CD8-positive, alpha-beta memory T cell (primary cell): Measurements from ENCODE around the gene UNC45B. TPM values are rescaled to one million over a fixed set of nuclear protein-coding genes. Genes with fewer than 3 reads are reported as not detected.
"Not testable (repeated sequence)": the region's sequence is repeated elsewhere in the genome, so short reads cannot be mapped to it uniquely, and the experiment has no call there.

Experiments
- CTCF ChIA-PET: fragments of 350-600 bp; sonication (Branson Sonifier 250); formaldehyde crosslinking; loops from one replicate; lab custom pipeline; 2021; ENCODE audit warnings: antibody characterized with exemption; lab: Charles Lee
- POLR2A ChIA-PET: fragments of 350-600 bp; sonication (Branson Sonifier 250); formaldehyde crosslinking; loops from one replicate; lab custom pipeline; 2021; ENCODE audit warnings: antibody characterized with exemption; lab: Charles Lee
- DNase-seq, 5 donors: peaks; one replicate each; pipeline versions ENCODE4 v3.0.0 to v3.0.0-alpha.2; 2020 to 2022; ENCODE audit warnings: mixed read lengths in 1 of 5
- H3K27ac ChIP-seq: one replicate; pipeline ENCODE4 v1.7.0; 2013; ENCODE audit warnings: low read depth, mild to moderate bottlenecking, low read length, moderate library complexity
- H3K27me3 ChIP-seq: 2 replicates; pipeline ENCODE4 v1.7.0; 2013; ENCODE audit warnings: low read length, mild to moderate bottlenecking; ENCODE audit not compliant: insufficient read depth, poor library complexity, severe bottlenecking
- H3K36me3 ChIP-seq: 2 replicates; pipeline ENCODE4 v1.7.0; 2013; ENCODE audit warnings: mild to moderate bottlenecking, low read length, moderate library complexity; ENCODE audit not compliant: insufficient read depth
- H3K4me1 ChIP-seq: 2 replicates; pipeline ENCODE4 v1.7.0; 2013; ENCODE audit warnings: mild to moderate bottlenecking, low read length, moderate library complexity; ENCODE audit not compliant: insufficient read depth
- H3K4me3 ChIP-seq: 2 replicates; pipeline ENCODE4 v1.7.0; 2013; ENCODE audit warnings: mild to moderate bottlenecking, low read length
- H3K9me3 ChIP-seq: 2 replicates; pipeline ENCODE4 v1.7.0; 2013; ENCODE audit warnings: mild to moderate bottlenecking, low read length
- H3K27ac Mint-ChIP-seq, 8 donors: one replicate each; pipeline ENCODE4 v1.8.0; 2020 to 2021; ENCODE audit warnings: mixed read lengths in 8 of 8, mild to moderate bottlenecking in 6 of 8, inconsistent platforms in 3 of 8, moderate library complexity in 3 of 8
- H3K27me3 Mint-ChIP-seq, 2 donors: one replicate each; pipeline ENCODE4 v1.8.0; 2020 to 2021; ENCODE audit warnings: mixed read lengths in 2 of 2, mild to moderate bottlenecking in 1 of 2, moderate library complexity in 1 of 2
- H3K36me3 Mint-ChIP-seq, 3 donors: one replicate each; pipeline ENCODE4 v1.8.0; 2020 to 2021; ENCODE audit warnings: mixed read lengths in 3 of 3, inconsistent platforms in 1 of 3, mild to moderate bottlenecking in 1 of 3
- H3K4me1 Mint-ChIP-seq, 3 donors: one replicate each; pipeline ENCODE4 v1.8.0; 2020 to 2021; ENCODE audit warnings: mixed read lengths in 3 of 3, inconsistent platforms in 1 of 3, mild to moderate bottlenecking in 1 of 3
- H3K4me3 Mint-ChIP-seq, 7 donors: one replicate each; pipeline ENCODE4 v1.8.0; 2020 to 2021; ENCODE audit warnings: mixed read lengths in 7 of 7, mild to moderate bottlenecking in 6 of 7, moderate library complexity in 4 of 7, inconsistent platforms in 2 of 7
- H3K9me3 Mint-ChIP-seq, 5 donors: one replicate each; pipeline ENCODE4 v1.8.0; 2020 to 2022; ENCODE audit warnings: mixed read lengths in 5 of 5, mild to moderate bottlenecking in 3 of 5, moderate library complexity in 2 of 5, inconsistent platforms in 1 of 5
- polyA plus RNA-seq: library from polyadenylated mRNA; unstranded; fragments of 300-500 nt; fragmentation: Illumina TruSeq; gene quantifications from one replicate; pipeline ENCODE4 v1.2.3, GENCODE V29; 2021
- total RNA-seq, 2 experiments: library from RNA; stranded (reverse); gene quantifications; one replicate each; pipeline ENCODE4 v1.2.3, GENCODE V29; 2021

UNC45B gene
- total and polyA plus RNA-seq, 3 experiments from 2014 or later, result 0.43 TPM; not detected in 2

DNA sequence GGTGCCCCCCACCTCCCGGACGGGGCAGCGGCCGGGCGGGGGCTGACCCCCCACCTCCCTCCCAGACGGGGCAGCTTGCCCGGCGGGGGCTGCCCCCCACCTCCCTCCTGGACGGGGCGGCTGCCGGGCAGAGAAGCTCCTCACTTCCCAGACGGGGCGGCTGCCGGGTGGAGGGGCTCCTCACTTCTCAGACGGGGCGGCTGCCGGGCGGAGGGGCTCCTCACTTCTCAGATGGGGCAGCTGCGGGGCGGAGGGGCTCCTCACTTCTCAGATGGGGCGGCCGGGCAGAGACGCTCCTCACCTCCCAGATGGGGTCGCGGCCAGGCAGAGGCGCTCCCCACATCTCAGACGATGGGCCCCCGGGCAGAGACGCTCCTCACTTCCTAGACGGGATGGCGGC is 47.4 kb downstream of the UNC45B start:
- H3K27ac Mint-ChIP-seq, H3K27me3 Mint-ChIP-seq, H3K27me3 ChIP-seq, DNase-seq, H3K36me3 Mint-ChIP-seq, H3K4me3 ChIP-seq, H3K36me3 ChIP-seq, H3K27ac ChIP-seq, H3K9me3 ChIP-seq, H3K4me1 ChIP-seq, H3K4me3 Mint-ChIP-seq, POLR2A ChIA-PET: not testable (repeated sequence)
- Mint-ChIP-seq H3K9me3 (peaks cover 3 to 14% (median 10%) of the 10 kb centered on the region in 5 donors), H3K4me1 (peaks cover 10 to 25% (median 14%) of the 10 kb centered on the region in 3 donors)
- CTCF ChIA-PET, result interaction anchor here (1.7 kb wide), 1 partner anchor 11 kb away, joined by 3 read pairs; no protein-coding TSS in a partner anchor

- peaks cover 0 to 29% (median 2%) of the 10 kb centered on the region in 3 donors for H3K36me3 Mint-ChIP-seq
These were observed 55.0 kb downstream of the UNC45B start for GRCh38 chr17:35202582-35202981.

DNA sequence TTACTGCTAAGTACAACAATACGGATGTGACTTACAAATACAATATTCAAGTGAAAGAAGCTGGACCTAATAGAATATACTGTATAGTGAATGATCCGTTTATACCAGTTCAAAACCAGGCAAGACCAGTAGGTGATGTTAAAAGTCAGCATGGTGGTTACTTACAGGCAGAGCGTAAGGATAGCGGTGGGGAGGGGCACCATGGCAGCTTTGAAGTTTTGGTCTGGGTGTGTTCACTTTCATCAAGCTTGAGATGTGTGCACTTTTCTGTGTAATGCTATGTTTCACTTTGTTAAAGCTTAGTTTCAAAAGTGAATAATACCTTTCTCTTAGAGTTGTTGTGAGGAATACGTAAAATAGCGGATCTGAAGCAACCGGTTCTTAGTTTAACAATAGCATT is 63.1 kb downstream of the UNC45B start:
- Mint-ChIP-seq H3K4me3 (peak overlapping the region in 1 of 7 donors; percentile 56), H3K4me1 (peaks cover 60 to 93% (median 85%) of the 10 kb centered on the region in 3 donors), H3K36me3 (peaks cover 0 to 17% (median 0%) of the 10 kb centered on the region in 3 donors), H3K9me3 (peaks cover 0 to 2% (median 0%) of the 10 kb centered on the region in 5 donors), H3K27ac (peak overlapping the region in 3 of 8 donors; percentile 20 to 64 (median 46)), H3K27me3 (no peaks in the 10 kb centered on the region)
- Histone ChIP-seq H3K9me3 (no peaks in the 10 kb centered on the region), H3K36me3 (no peaks in the 10 kb centered on the region), H3K27ac (no peak overlapping the region), H3K4me3 (no peak overlapping the region), H3K27me3 (no peaks in the 10 kb centered on the region), H3K4me1 (peaks cover 73% of the 10 kb centered on the region)
- POLR2A ChIA-PET, result interaction anchor here (0.6 kb wide), 1 partner anchor 358 kb away, joined by 3 read pairs; no protein-coding TSS in a partner anchor
- CTCF ChIA-PET, result interaction anchor here (0.8 to 1.8 kb wide), 2 partner anchors 22 to 554 kb away, joined by 4 to 5 read pairs; no protein-coding TSS in a partner anchor
- DNase-seq, result peak in 2 of 5 donors; percentile 6 to 67

More at GRCh38 chr17:35202582-35202981, 55.0 kb downstream of the UNC45B start:
- H3K9me3 ChIP-seq, H3K4me1 ChIP-seq, H3K4me3 Mint-ChIP-seq, H3K36me3 ChIP-seq, H3K4me3 ChIP-seq, DNase-seq, POLR2A ChIA-PET, H3K27me3 ChIP-seq, CTCF ChIA-PET, H3K27ac ChIP-seq, H3K27me3 Mint-ChIP-seq, H3K27ac Mint-ChIP-seq: not testable (repeated sequence)
- peaks cover 12 to 18% (median 17%) of the 10 kb centered on the region in 3 donors for H3K4me1 Mint-ChIP-seq
- peaks cover 7 to 29% (median 29%) of the 10 kb centered on the region in 5 donors for H3K9me3 Mint-ChIP-seq

GRCh38 chr17:35212668-35213067 is 65.1 kb downstream of the UNC45B start:
- no peaks in the 10 kb centered on the region for H3K27me3 ChIP-seq
- H3K9me3 ChIP-seq, result no peaks in the 10 kb centered on the region
- H3K4me1 ChIP-seq, result peaks cover 84% of the 10 kb centered on the region
- Mint-ChIP-seq H3K27ac (peak overlapping the region; percentile 7 to 99 (median 92)), H3K27me3 (no peaks in the 10 kb centered on the region), H3K9me3 (peaks cover 0 to 2% (median 0%) of the 10 kb centered on the region in 5 donors), H3K4me3 (peak overlapping the region in 6 of 7 donors; percentile 45 to 82 (median 68)), H3K36me3 (peaks cover 0 to 13% (median 0%) of the 10 kb centered on the region in 3 donors), H3K4me1 (peaks cover 69 to 94% (median 86%) of the 10 kb centered on the region in 3 donors)
- no peak overlapping the region for H3K27ac ChIP-seq
- no peaks in the 10 kb centered on the region for H3K36me3 ChIP-seq
- ChIA-PET POLR2A (interaction anchor here (1.7 to 3.1 kb wide), 5 partner anchors 24 to 366 kb away, joined by 6 to 68 read pairs (median 9); partner anchors contain the start of genes PEX12, SLFN12L and SLFN5), CTCF (interaction anchor here (1.0 to 3.8 kb wide), 9 partner anchors 22 to 327 kb away, joined by 3 to 27 read pairs (median 6); partner anchors contain the start of gene SLFN5)
- DNase-seq, result no peak
- H3K4me3 ChIP-seq, result peak overlapping the region; percentile 61

GRCh38 chr17:35213412-35213940 is 65.9 kb downstream of the UNC45B start:
- CTCF ChIA-PET, result interaction anchor here (0.7 to 3.8 kb wide), 16 partner anchors 9 to 551 kb away, joined by 3 to 27 read pairs (median 4); partner anchors contain the start of gene SLFN5
- Mint-ChIP-seq H3K4me1 (peaks cover 74 to 95% (median 90%) of the 10 kb centered on the region in 3 donors), H3K4me3 (peak overlapping the region; percentile 15 to 87 (median 81)), H3K9me3 (peaks cover 0 to 2% (median 0%) of the 10 kb centered on the region in 5 donors), H3K27ac (peak overlapping the region; percentile 41 to 99 (median 94)), H3K36me3 (peaks cover 0 to 12% (median 0%) of the 10 kb centered on the region in 3 donors), H3K27me3 (no peaks in the 10 kb centered on the region)
- POLR2A ChIA-PET, result interaction anchor here (0.6 to 3.1 kb wide), 16 partner anchors 17 to 595 kb away, joined by 3 to 68 read pairs (median 5); partner anchors contain the start of genes PEX12, SLFN12L, SLFN5 and TAF15
- Histone ChIP-seq H3K4me3 (peak overlapping the region; percentile 61), H3K36me3 (no peaks in the 10 kb centered on the region), H3K9me3 (no peaks in the 10 kb centered on the region), H3K27me3 (no peaks in the 10 kb centered on the region), H3K4me1 (peaks cover 90% of the 10 kb centered on the region), H3K27ac (peak overlapping the region; percentile 3)
- no peak for DNase-seq

DNA sequence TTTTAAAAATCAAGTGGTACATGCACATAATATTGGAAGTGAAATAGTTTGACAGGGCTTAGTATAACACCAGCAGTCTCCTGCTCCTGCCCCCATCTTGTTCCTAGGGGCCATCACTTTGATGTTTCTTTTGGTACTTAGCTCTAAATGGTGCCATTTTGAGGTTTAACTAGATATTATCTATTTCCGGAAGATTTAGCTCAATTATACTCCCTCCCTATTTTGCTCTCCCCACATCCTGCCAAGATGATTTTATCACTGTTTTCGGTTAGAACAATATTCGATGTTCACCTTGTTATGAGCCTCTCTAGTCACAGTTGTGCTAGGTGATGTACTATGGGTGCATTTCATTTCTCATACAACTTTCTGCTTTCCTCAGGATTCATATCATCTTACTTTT is 66.6 kb downstream of the UNC45B start:
- Mint-ChIP-seq H3K27me3 (no peaks in the 10 kb centered on the region), H3K36me3 (peaks cover 0 to 8% (median 0%) of the 10 kb centered on the region in 3 donors), H3K27ac (peak overlapping the region; percentile 41 to 99 (median 94)), H3K4me1 (peaks cover 77 to 95% (median 90%) of the 10 kb centered on the region in 3 donors), H3K9me3 (peaks cover 0 to 2% (median 0%) of the 10 kb centered on the region in 5 donors), H3K4me3 (peak overlapping the region; percentile 15 to 87 (median 81))
- CTCF ChIA-PET, result interaction anchor here (0.7 to 3.8 kb wide), 12 partner anchors 10 to 325 kb away, joined by 3 to 27 read pairs (median 6); partner anchors contain the start of gene SLFN5
- Histone ChIP-seq H3K4me3 (peak overlapping the region; percentile 61), H3K36me3 (no peaks in the 10 kb centered on the region), H3K27me3 (no peaks in the 10 kb centered on the region), H3K9me3 (no peaks in the 10 kb centered on the region), H3K27ac (peak overlapping the region; percentile 40), H3K4me1 (peaks cover 92% of the 10 kb centered on the region)
- POLR2A ChIA-PET, result interaction anchor here (0.6 to 3.1 kb wide), 18 partner anchors 17 to 595 kb away, joined by 3 to 68 read pairs (median 5); partner anchors contain the start of genes PEX12, SLFN12L, SLFN5 and TAF15
- DNase-seq, result peak; percentile 9 to 89 (median 67)

DNA sequence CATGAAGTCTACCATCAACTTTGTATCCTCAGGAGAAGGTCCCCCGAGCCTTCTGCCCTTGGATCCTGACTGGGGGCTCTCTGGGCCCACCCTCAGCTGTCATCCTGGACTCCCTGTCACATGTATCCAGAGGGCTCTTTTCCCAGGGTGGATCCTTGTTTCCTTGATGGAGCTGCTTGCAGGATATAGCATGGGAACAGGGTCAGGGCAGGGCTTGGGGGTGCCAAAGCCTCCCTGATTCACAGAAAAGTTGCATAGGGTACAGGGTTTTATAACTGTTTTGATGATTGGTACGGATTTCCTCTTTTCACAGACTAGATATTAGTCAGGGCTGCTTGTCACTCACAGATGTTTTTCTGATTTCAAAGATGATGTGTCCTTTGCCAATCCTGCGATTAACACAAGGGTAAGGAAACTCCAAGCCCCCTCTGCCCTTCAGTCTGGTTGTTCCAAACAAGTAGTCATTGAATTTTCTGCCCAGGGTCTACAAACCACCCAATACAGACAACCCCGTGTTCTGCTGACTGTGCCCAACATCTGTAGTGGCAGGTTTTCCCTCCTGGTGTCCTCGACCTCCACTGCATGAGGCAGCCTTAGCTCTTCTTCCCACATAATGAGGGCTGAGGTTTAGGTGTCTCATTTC is 67.1 kb downstream of the UNC45B start:
- H3K27ac Mint-ChIP-seq, result peak overlapping the region; percentile 41 to 99 (median 94)
- peaks cover 0 to 2% (median 0%) of the 10 kb centered on the region in 5 donors for H3K9me3 Mint-ChIP-seq
- no peaks in the 10 kb centered on the region for H3K27me3 ChIP-seq
- DNase-seq, result peak in 1 of 5 donors; percentile 6
- peaks cover 93% of the 10 kb centered on the region for H3K4me1 ChIP-seq
- H3K4me1 Mint-ChIP-seq, result peaks cover 79 to 95% (median 92%) of the 10 kb centered on the region in 3 donors
- ChIA-PET CTCF (interaction anchor here (0.8 to 3.8 kb wide), 8 partner anchors 10 to 319 kb away, joined by 3 to 27 read pairs (median 6); partner anchors contain the start of gene SLFN5), POLR2A (interaction anchor here (0.6 to 3.1 kb wide), 12 partner anchors 19 to 364 kb away, joined by 3 to 68 read pairs (median 6); partner anchors contain the start of genes PEX12, SLFN12L and SLFN5)
- H3K36me3 Mint-ChIP-seq, result peaks cover 0 to 8% (median 0%) of the 10 kb centered on the region in 3 donors
- H3K27ac ChIP-seq, result peak overlapping the region; percentile 40
- no peaks in the 10 kb centered on the region for H3K9me3 ChIP-seq
- H3K36me3 ChIP-seq, result no peaks in the 10 kb centered on the region
- H3K27me3 Mint-ChIP-seq, result no peaks in the 10 kb centered on the region
- peak overlapping the region; percentile 15 to 87 (median 81) for H3K4me3 Mint-ChIP-seq
- H3K4me3 ChIP-seq, result peak overlapping the region; percentile 61
